Right renal pelvis (tissue), 4 donors: Measurements from ENCODE around the gene LDHB. TPM values are rescaled to one million over a fixed set of nuclear protein-coding genes. Genes with fewer than 3 reads are reported as not detected.
"Not testable (repeated sequence)": the region's sequence is repeated elsewhere in the genome, so short reads cannot be mapped to it uniquely, and the experiment has no call there.

Source experiments
- DNase-seq, 4 donors: peaks; one replicate each; pipeline ENCODE4 v3.0.0-alpha.2; 2013; ENCODE audit warnings: low read depth in 4 of 4, low spot score in 3 of 4, missing footprints in 1 of 4
- polyA plus RNA-seq, 4 donors: library from polyadenylated mRNA; unstranded; fragments of 120-200 nt; gene quantifications; one replicate each; pipeline ENCODE4 v1.2.1, GENCODE V29; 2013; ENCODE audit not compliant: insufficient read length in 4 of 4

The LDHB gene
- polyA plus RNA-seq: 1,000 to 10,000 TPM; 1,491 to 1,595 (median 1,546) TPM

DNA sequence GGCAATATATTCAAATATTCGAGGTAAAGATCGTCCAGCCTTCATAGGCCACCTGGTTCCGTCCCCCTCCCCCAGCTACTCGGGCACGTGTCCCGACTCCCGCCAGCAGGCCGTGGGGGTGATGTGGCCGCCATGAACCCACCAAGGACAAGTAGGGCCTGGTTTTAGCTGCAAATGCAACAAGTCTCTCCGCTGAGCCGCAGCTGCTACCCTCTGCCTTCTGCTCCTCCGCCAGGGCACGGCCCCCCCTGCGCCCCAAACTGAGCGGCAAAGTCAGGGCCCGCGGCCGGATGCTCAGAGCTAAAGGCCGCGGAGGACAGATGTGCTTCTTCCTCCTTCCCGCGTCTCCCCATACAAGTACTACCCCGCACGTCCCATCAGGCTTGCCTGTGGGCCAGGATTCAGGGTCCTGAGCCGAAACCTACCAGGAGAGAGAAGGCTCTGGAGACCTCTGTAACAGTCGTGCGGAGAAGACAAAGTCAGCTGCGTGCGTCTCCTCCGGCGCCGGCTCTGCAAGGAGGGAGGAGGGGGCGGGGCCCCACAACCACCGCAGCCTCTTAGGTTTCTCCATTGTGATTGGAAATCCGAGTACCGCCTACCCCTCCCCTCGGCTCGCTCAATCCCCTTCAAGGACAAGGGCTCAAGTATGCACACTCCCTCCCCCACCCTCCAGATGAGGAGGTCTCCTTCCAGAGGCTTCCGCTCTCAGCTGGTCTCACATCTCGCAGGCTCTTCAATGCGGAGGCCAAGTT is at the start of gene LDHB:
LDHB (minus strand) TSS at position 517 of the 752 bp plus-strand sequence. CDS start 3,171 bp downstream, outside the sequence.
- peak; percentile 85 to 97 (median 94) for DNase-seq

- no peak for DNase-seq
Measured at GRCh38 chr12:21704847-21705246, 47.2 kb upstream of the LDHB start.

DNA sequence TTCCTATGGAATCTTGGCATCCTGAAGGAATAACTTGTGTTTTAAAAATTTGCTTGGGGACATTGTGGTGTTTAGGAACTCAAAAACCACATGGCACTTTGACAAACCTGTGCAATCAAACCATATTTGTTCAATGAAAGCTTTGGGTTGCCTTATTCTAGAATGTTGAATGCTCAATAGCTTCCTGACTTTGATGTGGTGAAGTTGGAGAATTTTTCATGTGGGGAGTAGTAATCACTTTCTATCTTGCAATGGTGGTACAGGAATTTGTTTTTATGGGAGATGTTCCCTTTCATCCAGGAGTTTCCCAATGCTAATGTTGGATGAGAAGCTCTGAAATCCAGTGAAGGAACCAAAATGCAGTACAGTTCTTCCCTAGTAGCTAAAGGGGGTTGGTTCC is 42.2 kb upstream of the LDHB start:
- no peak for DNase-seq

- DNase-seq: peak in 1 of 4 donors; percentile 57
Measured at GRCh38 chr12:21697904-21698630, 40.4 kb upstream of the LDHB start.

GRCh38 chr12:21696625-21697024 is 39.0 kb upstream of the LDHB start:
- DNase-seq: no peak

GRCh38 chr12:21695986-21696385 is 38.3 kb upstream of the LDHB start:
- DNase-seq: no peak

DNA sequence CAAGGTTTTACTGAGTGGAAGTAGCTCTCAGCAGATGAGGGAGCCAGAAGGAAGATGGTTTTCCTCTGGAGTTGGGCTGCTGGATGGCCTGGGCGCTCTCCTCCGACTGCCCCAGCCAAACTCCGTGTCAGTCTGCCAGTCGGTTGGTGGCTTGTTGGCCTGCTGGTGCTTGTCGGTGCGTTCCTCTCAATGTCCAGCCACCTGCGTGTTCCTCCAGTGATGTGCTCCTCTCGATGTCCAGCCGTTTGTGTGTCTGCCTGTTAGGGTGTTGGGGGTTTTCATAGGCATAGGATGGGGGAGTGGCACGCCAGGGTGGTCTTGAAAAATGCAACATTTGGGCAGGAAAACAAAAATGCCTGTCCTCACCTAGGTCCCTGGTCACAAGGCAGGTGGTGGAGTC is 37.0 kb upstream of the LDHB start:
- DNase-seq: no peak

DNA sequence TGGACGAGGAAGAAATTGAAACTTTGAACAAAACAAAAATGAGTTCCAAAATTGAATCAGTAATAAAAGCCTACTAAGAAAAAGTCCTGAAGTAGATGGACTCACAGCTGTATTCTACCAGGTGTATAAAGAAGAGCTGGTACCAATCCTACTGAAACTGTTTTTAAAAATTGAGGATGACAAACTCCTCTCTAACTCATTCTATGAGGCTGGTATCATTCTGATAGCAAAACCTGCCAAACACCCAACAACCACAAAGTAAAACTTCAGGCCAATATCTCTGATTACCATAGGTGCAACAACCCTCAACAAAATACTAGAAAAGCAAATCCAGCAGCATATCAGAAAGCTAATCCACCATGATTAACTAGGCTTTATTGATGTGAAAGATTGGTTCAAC is 33.9 kb upstream of the LDHB start:
- DNase-seq: no peak

DNA sequence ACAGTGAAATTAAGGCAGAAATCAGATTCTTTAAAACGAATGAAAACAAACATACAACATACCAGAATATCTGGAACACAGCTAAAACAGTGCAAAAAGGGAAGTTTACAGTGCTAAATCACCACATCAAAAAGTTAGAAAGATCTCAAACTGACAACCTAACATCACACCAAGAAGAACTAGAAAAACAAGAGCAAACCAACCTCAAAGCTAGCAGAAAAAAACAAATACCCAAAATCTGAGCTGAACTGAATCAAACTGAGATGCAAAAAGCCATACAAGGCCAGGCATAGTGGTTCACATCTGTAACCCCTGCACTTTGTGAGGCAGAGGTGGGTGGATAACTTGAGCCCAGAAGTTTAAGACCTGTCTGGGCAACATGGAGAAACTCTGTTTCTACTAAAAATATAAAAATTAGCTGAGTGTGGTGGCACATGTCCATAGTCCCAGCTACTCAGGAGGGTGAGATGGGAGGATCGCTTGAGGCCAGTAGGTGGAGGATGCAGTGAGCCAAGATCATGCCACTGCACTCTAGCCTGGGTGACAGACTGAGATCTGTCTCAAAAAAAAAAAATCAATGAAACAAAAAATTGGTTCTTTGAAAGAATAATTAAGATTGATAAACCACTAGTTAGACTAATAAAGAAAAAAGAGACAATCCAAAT is 33.2 kb upstream of the LDHB start:
- DNase-seq: no peak

- DNase-seq: no peak
Measured at GRCh38 chr12:21683115-21683514, 25.5 kb upstream of the LDHB start.

DNA sequence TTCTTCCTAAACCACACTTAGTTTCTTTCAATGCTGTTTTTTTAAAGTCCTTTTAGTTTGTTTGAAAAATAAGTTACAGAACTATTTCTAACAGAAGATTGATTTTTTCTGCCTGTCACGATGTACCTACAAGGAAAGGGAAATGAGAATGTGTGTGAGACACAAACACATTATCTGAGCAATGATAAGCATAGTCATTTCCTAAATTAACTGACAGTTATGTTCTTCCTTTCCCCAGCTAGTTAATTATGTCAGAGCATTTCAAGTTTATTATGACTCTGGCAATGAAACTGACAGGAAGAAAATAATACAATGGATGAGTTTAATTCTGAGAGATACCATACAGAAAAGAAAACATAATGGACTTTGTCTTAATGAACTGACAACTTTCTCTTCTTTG is 21.3 kb upstream of the LDHB start:
- DNase-seq: no peak

GRCh38 chr12:21677622-21678277 is 20.1 kb upstream of the LDHB start:
- no peak for DNase-seq

DNA sequence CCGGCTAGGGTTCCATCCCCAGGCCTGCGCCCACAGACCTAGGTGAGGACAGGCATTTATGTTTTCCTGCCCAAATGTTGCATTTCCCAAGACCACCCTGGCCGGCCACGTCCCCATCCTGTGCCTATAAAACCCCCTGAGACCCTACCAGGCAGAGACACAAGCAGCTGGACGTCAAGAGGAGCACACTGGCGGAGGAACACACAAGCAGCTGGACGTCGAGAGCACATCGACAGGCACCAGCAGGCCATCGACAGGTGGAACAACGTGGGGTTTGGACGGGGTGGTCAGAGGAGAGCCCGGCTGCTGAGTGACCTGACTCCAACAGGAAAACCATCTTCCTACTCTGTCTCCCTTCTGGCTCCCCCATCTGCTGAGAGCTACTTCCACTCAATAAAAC is 19.6 kb upstream of the LDHB start:
- DNase-seq: no peak

DNA sequence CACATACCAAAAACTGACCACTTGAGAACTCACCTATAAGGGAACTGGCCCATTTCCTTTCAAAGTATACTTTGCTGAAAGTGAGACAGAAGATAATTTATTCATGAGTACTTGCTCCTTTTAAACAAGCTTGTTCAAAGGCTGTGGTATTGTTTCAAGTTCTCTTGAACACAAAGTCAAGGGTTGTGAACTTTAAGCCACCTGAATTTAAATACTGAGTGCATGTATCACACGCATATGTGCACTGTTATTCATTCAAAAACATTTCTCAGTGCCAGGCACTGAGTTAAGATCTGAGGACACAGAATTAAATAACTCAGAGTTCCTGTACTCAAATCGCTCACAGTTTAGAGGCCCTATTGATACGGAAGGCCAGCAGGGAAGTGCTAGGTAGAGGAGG is 19.1 kb upstream of the LDHB start:
- no peak for DNase-seq

DNA sequence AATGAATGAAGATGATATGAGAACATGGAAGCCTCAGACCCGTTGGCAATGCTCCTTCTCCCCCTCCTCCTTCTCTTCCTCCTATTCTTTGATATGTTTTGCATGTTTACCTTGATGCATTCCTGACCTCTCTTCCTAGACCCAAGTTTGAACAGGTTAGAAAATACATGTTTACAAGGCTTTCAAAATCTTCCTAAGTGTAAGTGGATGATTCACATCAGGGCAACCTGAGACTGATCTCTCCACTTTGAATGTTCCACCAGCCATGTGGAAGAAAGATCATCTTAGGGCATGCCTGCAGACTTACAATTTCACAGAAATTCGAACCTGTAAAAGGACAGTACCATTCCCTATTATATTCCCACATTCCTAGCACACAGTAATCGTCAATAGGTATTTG is 18.0 kb upstream of the LDHB start:
- DNase-seq: no peak

DNA sequence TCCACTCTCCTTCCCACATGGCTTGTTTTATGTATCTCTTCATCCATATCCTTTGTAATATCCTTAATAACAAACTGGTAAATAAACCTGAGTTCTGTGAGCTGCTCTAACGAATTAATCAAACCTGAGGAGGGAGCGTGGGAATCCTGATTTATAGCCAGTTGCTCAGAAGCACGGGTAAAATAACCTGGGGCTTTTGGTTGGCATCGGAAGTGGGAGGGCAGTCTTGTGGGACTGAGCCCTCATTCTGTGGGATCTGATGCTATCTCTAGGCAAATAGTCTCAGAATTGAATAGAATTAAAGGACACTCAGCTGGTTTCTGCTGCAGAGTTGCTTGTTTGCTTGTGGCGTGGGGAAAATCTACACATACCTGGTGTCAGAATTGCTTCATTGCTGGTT is 17.5 kb upstream of the LDHB start:
- no peak for DNase-seq

GRCh38 chr12:21673830-21674552 is 16.3 kb upstream of the LDHB start:
- DNase-seq: not testable (repeated sequence)

DNA sequence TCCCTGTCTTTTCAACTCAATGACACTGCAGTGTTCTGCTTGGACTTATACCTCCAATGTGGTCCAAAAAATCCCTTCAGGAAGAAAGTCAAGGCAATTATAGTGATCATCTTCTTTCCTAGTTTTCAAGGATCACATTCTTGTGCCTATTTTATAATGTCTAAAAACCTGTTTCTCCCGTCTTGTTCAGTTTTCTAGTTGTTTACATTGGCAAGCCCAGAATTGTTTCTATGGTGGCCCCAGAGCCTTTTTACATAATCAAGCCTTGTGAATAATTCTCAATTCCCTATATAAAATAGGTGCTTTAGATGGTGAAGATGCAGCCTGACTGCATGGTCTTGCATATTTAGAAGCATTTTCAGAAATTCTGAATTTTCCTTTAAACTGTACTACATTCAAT is 14.5 kb upstream of the LDHB start:
- no peak for DNase-seq

DNA sequence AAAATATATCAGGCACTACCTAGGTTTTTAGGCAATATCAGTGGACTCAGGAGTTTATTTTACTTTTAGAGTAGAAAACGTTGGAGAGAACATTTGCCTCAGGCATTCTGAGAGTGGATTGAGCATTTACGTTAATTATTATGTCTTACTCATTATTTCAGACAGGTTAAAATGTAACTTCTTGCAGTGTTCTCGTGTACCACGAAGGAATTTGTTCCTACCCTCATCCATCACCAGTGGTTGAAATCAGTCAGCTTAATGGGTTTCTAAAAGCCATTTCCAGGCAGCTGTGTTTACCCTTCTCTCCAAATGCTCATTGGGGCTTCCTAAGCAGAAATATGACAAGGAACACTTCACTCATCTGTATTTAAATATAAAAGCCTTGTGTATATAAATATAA is 9.1 kb upstream of the LDHB start:
- DNase-seq: peak in 2 of 4 donors; percentile 28 to 51

DNA sequence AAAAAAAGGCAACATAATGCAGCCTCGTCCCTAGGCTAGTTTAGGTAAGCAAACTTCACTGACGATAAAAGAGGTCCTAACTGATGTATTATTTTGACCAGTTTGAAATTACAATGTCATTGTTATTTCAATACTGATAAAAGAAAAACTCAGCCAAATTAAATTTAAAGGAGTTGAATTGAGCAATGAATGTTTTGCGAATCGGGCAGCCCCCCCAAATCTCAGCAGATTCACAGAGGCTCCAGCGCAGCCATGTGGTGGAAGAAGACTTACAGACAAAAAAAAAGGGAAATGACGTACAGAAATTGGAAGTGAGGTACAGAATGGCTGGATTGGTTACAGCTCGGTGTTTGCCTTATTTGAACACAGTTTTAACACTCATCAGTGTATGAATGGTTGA is 8.2 kb upstream of the LDHB start:
- no peak for DNase-seq
